ENCODE results near the gene CSNK1G1.

DNA sequence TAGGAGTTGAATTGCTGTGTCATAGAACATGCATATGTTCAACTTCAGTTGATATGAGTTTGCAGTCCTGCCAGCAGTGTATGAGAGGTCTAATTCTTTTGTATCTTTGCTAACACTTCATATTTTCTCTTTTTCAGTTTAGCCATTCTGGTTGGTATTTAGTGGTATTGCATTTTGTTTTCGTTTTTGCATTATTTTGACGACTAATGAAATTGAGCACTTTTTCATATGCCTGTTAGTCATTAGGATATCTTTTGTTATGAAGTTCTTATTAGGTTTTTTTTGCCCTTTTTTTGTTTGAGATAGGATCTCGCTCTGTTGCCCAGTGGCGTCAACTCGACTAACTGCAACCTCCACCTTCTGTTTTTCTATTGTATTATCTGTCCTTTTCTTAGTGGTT lies 40.8 kb upstream of the CSNK1G1 start:
- TF ChIP-seq, protein P1, sequence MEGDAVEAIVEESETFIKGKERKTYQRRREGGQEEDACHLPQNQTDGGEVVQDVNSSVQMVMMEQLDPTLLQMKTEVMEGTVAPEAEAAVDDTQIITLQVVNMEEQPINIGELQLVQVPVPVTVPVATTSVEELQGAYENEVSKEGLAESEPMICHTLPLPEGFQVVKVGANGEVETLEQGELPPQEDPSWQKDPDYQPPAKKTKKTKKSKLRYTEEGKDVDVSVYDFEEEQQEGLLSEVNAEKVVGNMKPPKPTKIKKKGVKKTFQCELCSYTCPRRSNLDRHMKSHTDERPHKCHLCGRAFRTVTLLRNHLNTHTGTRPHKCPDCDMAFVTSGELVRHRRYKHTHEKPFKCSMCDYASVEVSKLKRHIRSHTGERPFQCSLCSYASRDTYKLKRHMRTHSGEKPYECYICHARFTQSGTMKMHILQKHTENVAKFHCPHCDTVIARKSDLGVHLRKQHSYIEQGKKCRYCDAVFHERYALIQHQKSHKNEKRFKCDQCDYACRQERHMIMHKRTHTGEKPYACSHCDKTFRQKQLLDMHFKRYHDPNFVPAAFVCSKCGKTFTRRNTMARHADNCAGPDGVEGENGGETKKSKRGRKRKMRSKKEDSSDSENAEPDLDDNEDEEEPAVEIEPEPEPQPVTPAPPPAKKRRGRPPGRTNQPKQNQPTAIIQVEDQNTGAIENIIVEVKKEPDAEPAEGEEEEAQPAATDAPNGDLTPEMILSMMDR (IDR thresholded peaks at IDR 0.05 in 8 of 11, conservative IDR thresholded peaks at IDR 0.05 in 3 of 11): no peak
- TF ChIP-seq POLR2A (IDR thresholded peaks at IDR 0.05) (no peak), POLR2AphosphoS5 (IDR thresholded peaks at IDR 0.05) (no peak)
